Activated B cell treated with CpG ODN at 0.5 μM for 24 hours (primary cell): ENCODE data around the gene NDUFB7. TPM values are rescaled to one million over a fixed set of nuclear protein-coding genes. Genes with fewer than 3 reads are reported as not detected.

Experiments used
- ATAC-seq: fragments of 200-7000 bp; cut with Tn5 transposase; one replicate; pipeline ENCODE4 v1.10.0; 2021; ENCODE audit warnings: low read depth, mild to moderate bottlenecking, moderate library complexity
- CTCF ChIA-PET: fragments of 350-600 bp; sonication (Branson Sonifier 250); formaldehyde crosslinking; loops from one replicate; lab custom pipeline; 2021; ENCODE audit warnings: antibody characterized with exemption; lab: Charles Lee
- POLR2A ChIA-PET: fragments of 350-600 bp; sonication (Branson Sonifier 250); formaldehyde crosslinking; loops from one replicate; lab custom pipeline; 2021; ENCODE audit warnings: antibody characterized with exemption; lab: Charles Lee
- DNase-seq: peaks from one replicate; pipeline ENCODE4 v3.0.0; 2022
- H3K27ac Mint-ChIP-seq: one replicate; pipeline ENCODE4 v1.8.0; 2020; ENCODE audit warnings: mixed read lengths
- H3K27me3 Mint-ChIP-seq: one replicate; pipeline ENCODE4 v1.8.0; 2021; ENCODE audit warnings: mixed read lengths
- H3K36me3 Mint-ChIP-seq: one replicate; pipeline ENCODE4 v1.8.0; 2021; ENCODE audit warnings: low read depth, mixed read lengths
- H3K4me1 Mint-ChIP-seq: one replicate; pipeline ENCODE4 v1.8.0; 2021; ENCODE audit warnings: mixed read lengths
- H3K4me3 Mint-ChIP-seq: one replicate; pipeline ENCODE4 v1.8.0; 2020; ENCODE audit warnings: mild to moderate bottlenecking, mixed read lengths
- H3K9me3 Mint-ChIP-seq: one replicate; pipeline ENCODE4 v1.8.0; 2020; ENCODE audit warnings: mixed read lengths
- intact Hi-C: fragments of 100-400 bp; cut with micrococcal nuclease; formaldehyde crosslinking; loops from one replicate; pipeline ENCODE4 v1.15.1; 2024
- total RNA-seq: library from RNA; stranded (reverse); gene quantifications from 2 replicates; pipeline ENCODE4 v1.2.3, GENCODE V29; 2022
- TF ChIP-seq, protein P1 (sequence below): fragments of 200-600 bp; IDR thresholded peaks from one replicate; pipeline ENCODE4 v1.8.0; 2022; ENCODE audit warnings: antibody characterized with exemption, mild to moderate bottlenecking

The NDUFB7 gene
- total RNA-seq, 1 donor from 2014 or later: 108 TPM

DNA sequence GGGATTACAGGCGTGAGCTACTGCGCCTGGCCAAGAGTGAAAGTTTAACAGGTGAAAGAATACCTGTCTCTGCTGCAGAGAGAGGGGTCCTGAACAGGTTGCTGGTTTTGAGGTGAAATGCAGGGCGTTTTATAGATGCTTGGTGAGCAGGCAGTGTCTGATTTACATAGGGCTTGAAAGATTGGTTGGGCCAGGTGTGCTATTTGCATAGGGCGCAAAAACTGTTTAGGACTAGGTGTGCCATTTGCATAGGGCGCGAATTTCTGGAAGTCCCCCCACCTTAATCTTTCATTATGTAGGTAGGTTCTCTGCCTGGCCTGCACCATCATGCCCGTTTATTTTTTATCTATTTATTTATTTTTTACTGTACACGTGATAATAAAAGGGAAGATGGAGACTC is 4.5 kb upstream of the NDUFB7 start:
- Mint-ChIP-seq H3K27me3 (no peaks in the 10 kb centered on the region), H3K4me3 (no peak overlapping the region), H3K36me3 (peaks cover 4% of the 10 kb centered on the region), H3K27ac (peak overlapping the region; percentile 56), H3K9me3 (no peaks in the 10 kb centered on the region), H3K4me1 (peaks cover 71% of the 10 kb centered on the region)
- ChIA-PET POLR2A (interaction anchor here (0.7 to 5.7 kb wide), 10 partner anchors 18 to 209 kb away, joined by 3 to 47 read pairs (median 4); partner anchors contain the start of gene ZNF333), CTCF (interaction anchor here (0.6 to 13.2 kb wide), 2 partner anchors 112 to 213 kb away, joined by 3 to 510 read pairs; partner anchors contain the start of gene ZNF333)
- intact Hi-C loops: no loop called here
- TF ChIP-seq, protein P1, sequence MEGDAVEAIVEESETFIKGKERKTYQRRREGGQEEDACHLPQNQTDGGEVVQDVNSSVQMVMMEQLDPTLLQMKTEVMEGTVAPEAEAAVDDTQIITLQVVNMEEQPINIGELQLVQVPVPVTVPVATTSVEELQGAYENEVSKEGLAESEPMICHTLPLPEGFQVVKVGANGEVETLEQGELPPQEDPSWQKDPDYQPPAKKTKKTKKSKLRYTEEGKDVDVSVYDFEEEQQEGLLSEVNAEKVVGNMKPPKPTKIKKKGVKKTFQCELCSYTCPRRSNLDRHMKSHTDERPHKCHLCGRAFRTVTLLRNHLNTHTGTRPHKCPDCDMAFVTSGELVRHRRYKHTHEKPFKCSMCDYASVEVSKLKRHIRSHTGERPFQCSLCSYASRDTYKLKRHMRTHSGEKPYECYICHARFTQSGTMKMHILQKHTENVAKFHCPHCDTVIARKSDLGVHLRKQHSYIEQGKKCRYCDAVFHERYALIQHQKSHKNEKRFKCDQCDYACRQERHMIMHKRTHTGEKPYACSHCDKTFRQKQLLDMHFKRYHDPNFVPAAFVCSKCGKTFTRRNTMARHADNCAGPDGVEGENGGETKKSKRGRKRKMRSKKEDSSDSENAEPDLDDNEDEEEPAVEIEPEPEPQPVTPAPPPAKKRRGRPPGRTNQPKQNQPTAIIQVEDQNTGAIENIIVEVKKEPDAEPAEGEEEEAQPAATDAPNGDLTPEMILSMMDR: no peak
- no peak for ATAC-seq
- DNase-seq: no peak

DNA sequence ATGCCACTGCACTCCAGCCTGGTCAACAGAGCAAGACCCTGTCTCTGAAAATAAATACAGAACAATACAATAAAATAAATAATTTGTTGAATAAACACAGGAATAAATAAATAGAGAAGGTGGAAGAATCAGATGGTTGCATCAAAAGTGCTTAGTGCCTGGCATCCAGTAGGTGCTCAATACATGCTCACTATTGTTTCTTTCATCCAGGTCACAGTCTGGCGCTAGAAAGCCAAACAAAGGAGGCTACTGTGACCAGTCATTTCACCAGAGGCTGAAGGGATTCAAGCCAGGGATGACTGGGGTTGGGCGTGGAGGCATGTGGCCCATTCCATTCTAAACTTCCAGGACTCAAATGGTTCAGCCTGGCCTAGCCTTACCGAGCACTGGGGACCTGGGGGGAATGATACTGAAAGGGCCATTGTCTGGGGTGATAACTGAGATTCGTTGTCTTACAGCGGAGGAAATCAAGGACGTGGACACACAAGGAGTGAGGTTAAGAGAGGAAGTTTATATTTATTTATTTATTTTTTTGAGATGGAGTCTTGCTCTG is 3.6 kb upstream of the NDUFB7 start:
- Mint-ChIP-seq H3K4me1 (peaks cover 70% of the 10 kb centered on the region), H3K9me3 (no peaks in the 10 kb centered on the region), H3K27me3 (no peaks in the 10 kb centered on the region), H3K4me3 (no peak overlapping the region), H3K27ac (peak overlapping the region; percentile 82), H3K36me3 (peaks cover 4% of the 10 kb centered on the region)
- ChIA-PET CTCF (interaction anchor here (13.2 kb wide), 1 partner anchor 113 kb away, joined by 510 read pairs; the partner anchor contains the start of gene ZNF333), POLR2A (interaction anchor here (2.0 to 5.7 kb wide), 4 partner anchors 8 to 99 kb away, joined by 6 to 47 read pairs (median 16); partner anchors contain the start of genes ADGRE3 and DNAJB1)
- no peak for DNase-seq
- TF ChIP-seq, protein P1: no peak
- intact Hi-C loops: loop anchor here (2.0 kb wide), 1 partner anchor 209 kb away; no protein-coding TSS in a partner anchor
- no peak for ATAC-seq

DNA sequence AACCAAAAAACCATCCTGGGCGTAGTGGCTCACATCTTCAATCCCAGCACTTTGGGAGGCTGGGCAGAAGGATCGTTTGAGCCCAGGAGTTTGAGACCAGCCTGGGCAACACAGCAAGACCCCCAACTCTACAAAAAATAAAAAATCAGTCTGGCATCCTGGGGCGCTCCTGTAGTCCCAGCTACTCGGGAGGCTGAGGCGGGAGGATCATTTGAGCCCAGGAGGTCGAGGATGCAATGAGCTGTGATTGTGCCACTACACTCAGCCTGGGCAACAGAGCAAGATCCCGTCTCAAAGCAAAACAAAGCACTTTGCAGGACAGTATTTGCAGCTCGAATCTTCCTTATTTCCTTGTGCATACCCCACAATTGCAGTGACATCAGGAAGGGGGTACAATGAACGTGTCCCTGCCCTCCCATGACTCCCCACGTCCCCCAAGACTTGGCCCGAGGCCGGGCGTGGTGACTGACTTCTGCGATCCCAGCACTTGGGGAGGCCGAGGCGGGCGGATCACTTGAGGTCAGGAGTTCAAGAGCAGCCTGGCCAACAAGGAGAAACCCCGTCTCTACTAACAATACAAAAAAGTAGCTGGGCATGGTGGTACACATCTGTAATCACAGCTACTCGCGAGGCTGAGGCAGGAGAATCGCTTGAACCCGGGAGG is 870 bp downstream of the NDUFB7 start:
- H3K27ac Mint-ChIP-seq: peak overlapping the region; percentile 92
- ChIA-PET CTCF (interaction anchor here (0.6 to 13.2 kb wide), 3 partner anchors 14 to 117 kb away, joined by 4 to 510 read pairs (median 5); partner anchors contain the start of gene ZNF333), POLR2A (interaction anchor here (0.6 to 4.8 kb wide), 3 partner anchors 53 to 1391 kb away, joined by 6 to 208 read pairs (median 25); partner anchors contain the start of genes DNAJB1 and ZNF333)
- intact Hi-C loops: loop anchor here (5.0 kb wide), 3 partner anchors 301 to 521 kb away; partner anchors contain the start of gene ASF1B
- ATAC-seq (no peak), DNase-seq (no peak)
- H3K4me3 Mint-ChIP-seq: peak overlapping the region; percentile 96
- no peaks in the 10 kb centered on the region for H3K9me3 Mint-ChIP-seq
- peaks cover 29% of the 10 kb centered on the region for H3K36me3 Mint-ChIP-seq
- peaks cover 49% of the 10 kb centered on the region for H3K4me1 Mint-ChIP-seq
- no peaks in the 10 kb centered on the region for H3K27me3 Mint-ChIP-seq
- TF ChIP-seq, protein P1: no peak

DNA sequence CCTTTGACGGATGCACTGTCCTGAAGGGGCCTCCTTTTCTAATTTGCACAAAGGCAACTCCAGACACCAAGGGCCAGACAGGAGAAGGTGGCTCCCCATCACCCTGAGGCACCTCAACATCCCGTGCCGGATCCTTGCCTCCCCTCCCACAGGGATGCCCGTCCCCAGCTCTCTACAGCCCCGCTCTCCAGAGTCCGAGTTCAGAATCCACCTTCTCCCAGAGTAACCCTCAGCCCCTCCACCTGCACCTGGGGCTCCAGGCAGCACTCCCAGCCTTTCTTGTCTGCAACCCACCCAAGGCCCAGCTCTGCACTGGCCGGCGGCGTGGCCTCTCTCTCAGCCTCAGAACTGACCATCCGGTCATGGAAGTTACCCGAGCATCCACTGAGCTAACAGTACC is 4.8 kb downstream of the NDUFB7 start:
- Mint-ChIP-seq H3K36me3 (peaks cover 44% of the 10 kb centered on the region), H3K27ac (no peak overlapping the region), H3K4me3 (no peak overlapping the region), H3K4me1 (peaks cover 31% of the 10 kb centered on the region), H3K27me3 (no peaks in the 10 kb centered on the region), H3K9me3 (no peaks in the 10 kb centered on the region)
- ATAC-seq (no peak), DNase-seq (no peak)
- ChIA-PET POLR2A (no interaction called here), CTCF (no interaction called here)
- intact Hi-C loops: no loop called here
- TF ChIP-seq, protein P1: no peak

DNA sequence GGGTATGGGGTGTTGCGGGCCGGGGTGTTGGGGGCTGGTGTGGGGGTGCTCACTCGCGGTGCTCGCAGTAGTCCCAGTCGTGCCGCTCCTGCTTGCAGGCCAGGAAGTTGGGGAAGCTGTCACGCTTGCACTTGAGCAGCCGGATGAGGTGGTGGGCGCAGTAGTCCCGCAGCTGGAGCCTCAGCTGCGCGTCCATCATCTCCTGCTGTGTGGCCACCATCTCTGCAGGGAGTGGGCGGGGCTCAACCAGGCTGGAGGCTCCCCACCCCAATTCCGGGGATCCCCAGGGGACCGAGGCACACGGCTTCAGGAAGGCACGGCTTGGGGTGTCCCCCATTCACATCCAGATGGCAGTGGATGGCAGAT is 5.2 kb downstream of the NDUFB7 start:
- peaks cover 42% of the 10 kb centered on the region for H3K36me3 Mint-ChIP-seq
- peaks cover 31% of the 10 kb centered on the region for H3K4me1 Mint-ChIP-seq
- H3K27me3 Mint-ChIP-seq: no peaks in the 10 kb centered on the region
- intact Hi-C loops: no loop called here
- H3K4me3 Mint-ChIP-seq: no peak overlapping the region
- ChIA-PET CTCF (no interaction called here), POLR2A (no interaction called here)
- H3K27ac Mint-ChIP-seq: no peak overlapping the region
- no peaks in the 10 kb centered on the region for H3K9me3 Mint-ChIP-seq
- TF ChIP-seq, protein P1: no peak
- ATAC-seq (no peak), DNase-seq (no peak)
